HG03060 (cell line): ENCODE measurements around the gene SPDYE2.
"Not testable (repeated sequence)": the region's sequence is repeated elsewhere in the genome, so short reads cannot be mapped to it uniquely, and the experiment has no call there.

ENCODE experiments used
- ATAC-seq: cut with Tn5 transposase; IDR thresholded peaks from one replicate; pipeline ENCODE4 v1.9.1; 2021; ENCODE audit warnings: low read depth, moderate number of reproducible peaks; ENCODE audit not compliant: unreplicated experiment

The SPDYE2 gene, protein sequence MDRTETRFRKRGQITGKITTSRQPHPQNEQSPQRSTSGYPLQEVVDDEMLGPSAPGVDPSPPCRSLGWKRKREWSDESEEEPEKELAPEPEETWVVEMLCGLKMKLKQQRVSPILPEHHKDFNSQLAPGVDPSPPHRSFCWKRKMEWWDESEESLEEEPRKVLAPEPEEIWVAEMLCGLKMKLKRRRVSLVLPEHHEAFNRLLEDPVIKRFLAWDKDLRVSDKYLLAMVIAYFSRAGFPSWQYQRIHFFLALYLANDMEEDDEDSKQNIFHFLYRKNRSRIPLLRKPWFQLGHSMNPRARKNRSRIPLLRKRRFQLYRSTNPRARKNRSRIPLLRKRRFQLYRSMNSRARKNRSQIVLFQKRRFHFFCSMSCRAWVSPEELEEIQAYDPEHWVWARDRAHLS

DNA sequence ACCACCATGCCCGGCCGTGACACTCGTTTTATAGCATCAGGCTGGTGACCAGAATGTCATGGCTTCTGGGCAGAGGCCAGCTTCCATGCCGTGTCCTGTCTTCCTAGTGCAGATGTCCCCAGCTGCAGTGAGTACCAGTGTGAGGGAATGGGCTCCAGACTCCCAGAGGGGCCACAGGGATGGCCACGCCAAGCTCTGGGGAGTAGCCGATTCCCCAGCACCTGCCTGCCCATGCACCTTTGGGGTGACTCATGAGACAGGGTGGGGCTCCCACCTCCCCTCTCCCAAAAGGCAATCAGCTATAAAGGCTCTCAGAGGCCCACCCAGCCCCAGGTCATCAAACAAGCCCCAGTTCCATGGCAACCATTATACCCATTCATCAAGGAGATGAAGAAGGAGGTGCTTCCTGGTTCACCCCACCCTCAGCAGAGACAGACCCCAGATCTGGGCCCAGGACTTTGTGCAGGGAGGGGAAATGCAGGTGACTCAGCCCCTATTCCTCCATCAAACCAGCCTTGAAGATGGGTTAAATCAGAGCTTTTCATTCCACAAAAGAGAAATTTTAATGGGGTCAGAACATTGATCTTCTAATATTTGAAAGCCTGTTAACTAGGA is at the start of gene SPDYE2:
Gene SPDYE2 (plus strand): TSS at position 419 of the 615 bp plus-strand sequence. CDS start 2,030 bp downstream, outside the sequence.
- not testable (repeated sequence) for ATAC-seq

DNA sequence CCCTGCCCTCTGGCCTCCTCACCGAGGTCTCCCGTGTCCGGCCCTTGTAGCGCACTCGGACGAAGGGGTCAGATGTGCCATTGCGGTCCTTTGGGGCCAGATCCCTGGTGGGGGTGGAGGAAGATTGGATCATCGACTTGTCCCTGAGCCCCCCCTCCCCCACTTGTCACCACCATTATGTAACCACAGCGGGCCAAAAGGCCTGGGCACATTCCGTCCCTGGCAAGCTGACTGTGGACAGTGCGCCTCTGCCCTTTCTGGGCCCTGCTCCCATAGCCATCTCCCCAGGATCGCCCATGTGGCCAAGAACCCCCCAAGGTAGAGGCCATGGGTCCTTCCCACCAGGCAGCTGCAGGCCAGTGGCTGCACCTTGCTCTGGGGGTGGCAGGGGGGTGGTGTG is 47.9 kb upstream of the SPDYE2 start:
- not testable (repeated sequence) for ATAC-seq

DNA sequence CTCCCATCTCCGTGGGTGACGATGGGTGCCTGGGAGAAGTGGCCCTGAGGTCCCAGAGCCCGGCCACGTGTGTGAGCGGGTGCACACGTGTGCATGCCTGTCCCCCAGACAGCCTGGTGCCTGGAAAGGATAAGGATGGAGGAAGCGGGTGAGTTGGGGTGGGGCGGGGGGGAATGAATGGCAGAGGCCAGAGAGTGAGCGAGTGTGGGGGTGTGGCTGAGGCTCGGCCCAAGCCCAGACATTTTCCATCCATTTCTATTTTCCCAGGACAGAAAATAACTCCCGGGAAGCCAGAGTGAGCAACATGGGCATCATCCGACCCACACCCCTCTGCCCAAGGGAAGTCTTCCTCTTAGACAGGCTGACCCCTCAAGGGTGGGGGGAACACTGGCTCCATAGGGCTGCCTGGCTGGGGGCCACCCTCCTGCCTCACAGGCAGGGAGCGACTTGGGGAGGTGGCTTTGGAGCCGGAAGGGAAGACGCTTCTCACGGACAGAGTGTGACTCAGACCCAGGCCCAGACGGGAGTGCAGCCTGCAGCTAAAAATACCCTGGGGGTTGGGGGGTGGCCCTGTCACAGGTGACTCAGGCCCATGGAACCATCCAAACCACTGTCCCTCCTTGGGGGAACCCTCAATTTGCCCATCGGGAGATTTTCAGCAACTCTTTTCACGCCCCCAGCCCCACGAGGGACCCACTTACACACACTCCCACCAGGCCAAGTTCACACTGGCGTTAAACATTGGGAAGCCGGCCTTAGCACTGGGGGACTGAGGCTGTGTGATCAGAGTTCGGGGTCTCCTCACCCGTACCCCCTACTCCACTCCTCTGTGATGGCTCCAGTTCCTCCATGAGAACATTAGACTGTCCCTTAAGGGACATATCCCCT is 45.5 kb upstream of the SPDYE2 start:
- not testable (repeated sequence) for ATAC-seq

DNA sequence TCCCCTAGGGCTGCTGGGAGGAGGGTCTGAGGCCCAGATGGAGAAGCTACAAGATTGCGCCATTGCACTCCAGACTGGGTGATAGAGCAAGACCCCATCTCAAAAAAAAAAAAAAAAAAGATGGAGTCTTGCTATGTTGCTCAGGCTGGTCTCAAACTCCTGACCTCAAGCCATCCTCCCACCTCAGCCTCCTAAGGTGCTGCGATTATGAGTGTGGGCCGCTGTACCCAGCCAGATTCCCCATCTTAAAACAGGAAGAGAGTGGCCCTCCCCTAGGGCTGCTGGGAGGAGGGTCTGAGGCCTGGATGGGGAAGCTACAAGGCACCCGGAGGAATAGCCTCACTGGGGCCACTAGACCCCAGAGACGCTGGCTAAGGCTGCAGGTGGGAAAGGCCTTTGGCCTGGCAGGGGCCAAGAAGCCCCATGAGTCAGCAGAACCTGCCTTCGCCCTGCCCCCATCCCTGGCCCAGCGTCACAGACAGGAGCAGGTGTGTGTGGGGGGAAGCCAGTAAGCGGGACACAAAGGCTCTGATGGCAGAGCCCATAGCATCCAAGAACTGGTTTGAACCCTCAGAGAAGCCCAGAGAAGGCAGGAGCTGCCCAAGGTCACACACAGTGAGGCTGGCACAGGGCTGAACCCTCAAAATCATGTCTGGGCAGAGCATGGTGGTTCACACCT is 43.5 kb upstream of the SPDYE2 start:
- not testable (repeated sequence) for ATAC-seq

DNA sequence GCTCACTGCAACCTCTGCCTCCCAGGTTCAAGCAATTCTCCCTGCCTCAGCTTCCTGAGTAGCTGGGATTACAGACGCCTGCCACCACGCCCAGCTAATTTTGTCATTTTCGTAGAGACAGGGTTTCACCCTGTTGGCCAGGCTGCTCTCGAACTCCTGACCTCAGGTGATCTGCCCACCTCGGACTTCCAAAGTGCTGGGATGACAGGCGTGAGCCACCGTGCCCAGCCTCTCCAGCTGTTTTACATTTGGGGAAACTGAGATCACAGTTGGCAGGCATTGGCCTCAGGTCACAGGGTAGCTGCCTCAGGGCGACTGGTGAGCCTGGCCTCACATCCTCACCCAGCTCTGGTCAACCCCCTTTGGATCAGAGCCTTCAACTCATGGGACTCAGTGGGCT is 40.5 kb upstream of the SPDYE2 start:
- not testable (repeated sequence) for ATAC-seq

DNA sequence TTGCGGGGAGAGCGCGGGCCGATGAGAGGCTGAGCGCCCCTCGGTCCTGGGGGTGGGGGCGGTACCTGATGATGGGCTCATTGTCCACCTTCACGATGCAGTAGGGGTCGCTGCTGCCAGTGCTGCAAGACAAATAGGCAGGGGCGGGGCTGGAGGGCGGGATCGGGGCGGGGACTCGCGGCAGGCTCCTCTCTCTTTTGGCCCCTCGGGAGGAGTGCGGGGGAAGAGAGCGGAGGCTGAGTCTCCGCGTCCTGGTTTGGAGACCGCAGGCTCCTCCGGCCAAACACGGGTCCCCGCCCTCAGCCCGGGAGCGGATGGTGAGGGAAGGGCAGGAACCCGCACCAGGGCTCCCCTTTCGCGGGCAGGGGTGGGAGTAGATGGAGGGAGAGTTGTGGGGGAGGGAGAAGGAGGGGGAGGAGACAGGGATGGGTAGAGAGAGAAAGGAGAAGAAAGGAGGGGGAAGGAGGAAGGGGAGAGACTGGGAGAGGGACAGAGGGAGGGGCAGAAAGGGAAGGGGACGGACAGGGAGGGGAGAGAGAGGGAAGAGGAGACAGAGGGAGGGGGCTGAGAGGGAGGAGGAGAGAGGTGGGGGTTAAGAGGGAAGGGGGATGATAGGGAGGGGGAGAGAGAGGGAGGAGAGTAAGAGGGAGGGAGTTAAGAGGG is 39.0 kb upstream of the SPDYE2 start:
- not testable (repeated sequence) for ATAC-seq

DNA sequence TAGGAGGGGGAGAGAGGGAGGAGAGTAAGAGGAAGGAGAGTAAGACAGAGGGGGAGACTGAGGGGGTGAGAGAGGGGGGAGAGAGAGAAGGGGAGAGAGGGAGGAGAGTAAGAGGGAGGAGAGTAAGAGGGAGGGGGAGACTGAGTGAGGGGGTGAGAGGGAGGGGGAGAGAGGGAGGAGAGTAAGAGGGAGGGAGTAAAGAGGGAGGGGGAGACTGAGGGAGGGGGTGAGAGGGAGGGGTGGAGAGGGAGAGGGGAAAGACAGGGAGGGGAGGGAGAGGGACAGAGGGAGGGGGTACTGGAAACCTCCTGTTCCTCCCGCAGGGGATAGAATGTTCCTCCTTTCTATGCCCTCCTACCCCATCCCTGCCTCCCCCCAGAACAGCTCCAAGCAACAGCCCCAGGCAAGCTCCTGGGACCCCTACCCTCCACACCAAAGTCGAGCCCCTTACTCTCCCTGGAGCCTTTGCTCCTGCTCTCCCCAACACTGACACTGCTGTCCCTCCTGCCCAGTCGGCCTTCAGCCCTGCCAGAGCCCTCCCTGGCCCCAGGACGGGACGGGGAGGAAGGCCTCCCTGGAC is 38.3 kb upstream of the SPDYE2 start:
- ATAC-seq = not testable (repeated sequence)

DNA sequence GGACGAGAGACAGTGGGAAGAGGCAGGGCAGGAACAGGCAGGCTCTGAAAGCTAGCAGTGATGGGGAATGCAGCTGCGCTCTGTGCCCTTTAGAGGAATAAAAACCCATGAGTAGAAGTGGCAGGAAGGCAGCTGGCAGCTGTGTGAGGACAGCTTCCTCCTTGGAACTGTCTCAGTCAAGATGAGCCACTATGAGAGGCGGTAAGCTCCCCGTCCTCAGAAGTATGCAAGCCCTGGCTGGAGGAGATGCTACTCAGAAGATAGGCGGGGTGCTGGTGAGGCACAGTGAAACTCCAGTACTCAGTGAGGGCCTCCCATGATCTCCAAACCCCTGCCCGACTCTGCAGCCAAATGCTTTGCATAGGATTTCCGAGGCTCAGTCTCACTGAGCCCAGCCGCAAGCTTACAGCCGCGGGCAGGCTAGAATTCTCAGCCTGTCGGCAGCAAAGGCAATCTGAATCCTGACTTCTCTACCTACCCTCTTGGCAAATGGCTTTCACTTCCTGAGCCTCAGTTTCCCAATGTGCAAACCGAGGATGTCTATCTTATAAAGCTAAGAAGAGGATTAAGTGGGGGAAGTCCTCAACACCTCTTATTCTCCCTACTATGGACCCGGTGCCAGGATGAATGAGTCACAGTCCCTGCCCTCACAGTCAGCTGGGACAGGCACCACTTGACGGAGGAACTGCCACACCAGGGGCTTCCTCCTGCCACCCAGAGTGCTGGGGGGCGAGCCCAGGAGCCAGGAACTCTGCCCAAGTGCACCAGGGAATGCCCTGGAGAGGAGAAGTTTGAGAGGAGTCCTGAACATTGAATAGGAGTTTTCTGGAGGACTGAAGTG is 35.9 kb upstream of the SPDYE2 start:
- peak; percentile 49 for ATAC-seq

DNA sequence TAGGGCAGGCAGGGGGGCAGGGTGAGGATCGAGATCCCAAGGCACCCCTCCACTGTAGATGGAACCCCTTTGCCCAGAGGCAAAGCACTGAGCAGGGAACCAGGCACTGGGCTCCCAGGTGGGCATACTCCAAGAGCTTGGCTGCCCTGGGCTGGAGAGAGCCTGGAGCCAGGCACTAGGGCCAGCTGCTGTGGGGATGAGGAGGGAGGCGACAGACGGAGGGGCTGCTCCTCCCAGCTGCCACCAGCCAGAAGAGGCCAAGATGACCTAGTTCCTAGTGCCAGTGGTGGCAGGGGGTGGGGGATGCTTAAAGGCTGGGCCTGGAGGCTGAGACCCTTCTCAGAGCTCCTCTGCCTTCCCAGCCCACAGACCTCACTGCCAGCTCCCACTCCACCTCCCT is 35.1 kb upstream of the SPDYE2 start:
- ATAC-seq = not testable (repeated sequence)

DNA sequence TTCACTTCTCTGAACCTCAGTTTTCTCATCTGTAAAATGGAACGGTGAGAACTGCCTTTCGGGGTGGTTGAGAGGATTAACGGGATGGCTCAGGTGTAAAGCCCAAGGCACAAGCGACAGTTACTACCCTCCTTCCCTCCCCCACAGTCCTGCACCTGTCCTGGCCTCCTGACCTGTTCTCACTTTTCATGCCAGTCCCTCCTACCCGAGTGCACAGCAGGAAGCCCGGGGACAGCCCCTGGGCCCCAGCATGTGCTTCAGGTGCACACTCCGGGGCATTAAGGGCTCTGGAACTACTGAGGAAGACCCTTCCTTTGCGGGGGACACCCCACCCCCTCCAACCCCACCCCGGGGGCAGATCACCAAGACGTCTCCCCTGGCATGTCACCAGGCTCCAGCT is 34.1 kb upstream of the SPDYE2 start:
- ATAC-seq = not testable (repeated sequence)

DNA sequence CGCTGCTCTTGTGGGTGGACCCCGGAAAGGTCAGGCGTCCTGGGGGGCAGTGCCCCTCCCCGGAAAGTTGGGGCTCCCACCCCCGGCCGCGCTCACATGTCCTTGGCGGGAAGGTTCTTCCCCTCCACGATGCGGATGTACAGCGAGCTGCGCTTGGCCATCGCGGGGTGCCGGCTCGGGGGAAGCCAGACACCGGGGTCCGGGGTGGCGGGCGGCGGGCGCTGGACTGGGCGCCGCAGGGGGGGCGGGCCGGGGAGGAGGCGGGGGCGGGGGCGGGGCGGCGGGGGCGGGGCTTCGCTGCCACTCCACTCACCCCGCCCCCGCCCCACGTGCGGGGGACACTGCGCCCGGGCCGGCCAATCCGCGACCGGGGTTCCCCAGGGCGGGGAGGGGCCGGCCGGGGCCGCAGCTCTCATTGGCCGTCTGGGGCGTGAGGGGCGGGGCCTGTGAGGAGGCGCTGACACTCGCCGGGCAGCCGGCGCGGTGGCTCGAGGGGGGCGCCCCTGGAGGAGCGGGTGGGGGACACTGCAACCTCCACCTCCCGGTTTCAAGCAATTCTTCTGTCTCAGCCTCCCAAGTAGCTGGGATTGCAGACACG is 33.4 kb upstream of the SPDYE2 start, which contains the start of gene RASA4B:
Gene RASA4B (minus strand): TSS at position 228 of the 598 bp plus-strand sequence. CDS start 67 bp downstream, at position 161.
- not testable (repeated sequence) for ATAC-seq

DNA sequence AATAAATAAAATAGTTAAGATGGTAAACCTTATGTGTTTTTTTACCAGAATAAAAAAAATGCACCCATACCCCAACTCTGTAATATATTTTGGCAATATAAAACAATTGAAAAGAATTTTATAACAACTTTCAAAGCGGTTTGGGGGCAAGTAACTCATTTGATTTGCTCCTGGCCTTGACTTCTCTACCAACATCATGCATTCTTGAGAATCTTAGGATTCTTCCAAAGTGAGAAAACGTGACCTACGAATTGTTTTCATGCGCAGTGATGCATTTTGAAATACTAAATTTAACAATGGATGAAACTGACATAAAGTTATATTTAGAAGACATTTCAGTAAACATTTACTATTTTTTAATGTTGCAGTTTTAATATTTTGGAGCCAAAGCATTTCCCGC is 30.2 kb upstream of the SPDYE2 start:
- ATAC-seq = not testable (repeated sequence)

DNA sequence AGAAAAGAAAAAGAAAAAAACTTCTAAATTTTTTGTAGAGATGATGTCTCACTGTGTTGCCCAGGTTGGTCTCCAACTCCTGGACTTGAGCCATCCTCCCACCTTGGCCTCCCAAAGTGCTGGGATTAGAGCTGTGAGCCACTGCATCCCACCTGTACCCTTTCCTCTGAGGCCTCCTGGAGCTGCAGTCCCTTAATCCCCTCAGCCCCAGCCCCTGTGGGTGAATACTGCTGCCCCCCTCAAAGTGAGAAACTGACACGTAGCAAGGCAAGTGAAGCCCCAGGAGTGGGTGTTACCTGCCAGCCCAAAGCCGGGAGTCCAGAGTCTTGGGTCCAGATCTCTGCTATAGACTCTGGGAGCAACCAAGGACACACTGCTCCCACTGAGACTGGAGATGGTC is 26.2 kb upstream of the SPDYE2 start:
- ATAC-seq = not testable (repeated sequence)

DNA sequence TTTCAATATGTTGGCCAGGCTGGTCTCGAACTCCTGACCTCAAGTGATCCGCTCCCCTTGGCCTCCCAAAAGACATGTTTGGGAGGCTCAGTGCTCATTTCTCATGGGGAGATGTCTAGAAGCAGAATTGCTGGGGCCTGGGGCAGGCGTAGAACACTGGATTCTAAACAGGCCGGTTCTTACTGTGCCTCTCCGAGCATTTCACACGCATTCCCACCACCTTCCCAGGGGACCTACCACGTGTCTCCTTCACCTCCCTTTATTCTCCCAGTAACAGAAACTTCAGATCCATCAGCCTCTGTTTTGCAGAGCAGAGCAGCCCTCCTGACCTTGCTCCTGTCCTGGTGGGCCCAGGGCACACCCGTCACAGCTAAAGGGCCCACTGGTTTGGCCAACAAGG is 23.8 kb upstream of the SPDYE2 start:
- not testable (repeated sequence) for ATAC-seq

DNA sequence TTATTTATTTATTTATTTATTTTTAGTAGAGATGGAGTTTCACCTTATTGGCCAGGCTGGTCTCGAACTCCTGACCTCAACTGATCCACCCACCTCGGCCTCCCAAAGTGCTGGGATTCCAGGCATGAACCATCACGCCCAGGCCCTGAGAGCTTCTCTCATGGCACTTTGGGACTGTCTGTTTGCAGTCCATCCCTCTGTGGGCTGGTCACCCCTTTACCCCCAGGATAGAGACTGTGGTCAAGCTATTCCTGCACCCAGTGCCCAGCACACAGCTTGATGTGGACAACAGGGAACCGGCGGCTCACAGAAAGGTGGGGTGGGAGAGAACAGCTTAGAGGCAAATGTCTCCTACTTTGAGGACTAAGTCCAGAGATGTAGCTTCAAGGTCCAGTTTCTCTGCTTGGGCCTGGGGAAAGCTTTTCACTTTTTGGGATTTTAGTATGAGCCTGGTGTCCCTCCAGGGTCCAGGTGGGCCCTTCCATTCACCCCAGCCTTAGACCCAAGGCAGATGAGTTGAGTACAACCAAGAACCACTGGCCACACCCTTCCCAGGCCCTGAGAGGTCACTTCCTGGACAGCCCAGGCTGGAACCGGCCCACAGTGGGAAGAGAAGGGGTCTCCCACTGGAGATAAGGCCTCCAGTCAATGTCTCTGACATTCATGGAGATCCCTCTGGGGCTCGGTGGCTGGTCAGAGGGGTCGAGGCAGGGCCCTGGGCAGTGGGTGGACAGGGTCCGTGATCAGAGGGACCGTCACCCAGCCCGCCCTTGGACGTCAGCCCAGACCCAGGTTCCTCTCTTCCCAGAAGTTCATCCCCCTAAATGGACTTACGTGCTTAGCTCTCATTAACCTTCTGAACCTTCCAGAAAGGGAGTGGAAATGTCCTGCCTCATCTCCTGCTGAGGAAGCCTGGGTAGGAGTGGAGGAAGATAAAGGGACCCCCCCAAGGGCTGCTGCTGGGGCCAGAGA is 22.9 kb upstream of the SPDYE2 start:
- ATAC-seq = not testable (repeated sequence)

DNA sequence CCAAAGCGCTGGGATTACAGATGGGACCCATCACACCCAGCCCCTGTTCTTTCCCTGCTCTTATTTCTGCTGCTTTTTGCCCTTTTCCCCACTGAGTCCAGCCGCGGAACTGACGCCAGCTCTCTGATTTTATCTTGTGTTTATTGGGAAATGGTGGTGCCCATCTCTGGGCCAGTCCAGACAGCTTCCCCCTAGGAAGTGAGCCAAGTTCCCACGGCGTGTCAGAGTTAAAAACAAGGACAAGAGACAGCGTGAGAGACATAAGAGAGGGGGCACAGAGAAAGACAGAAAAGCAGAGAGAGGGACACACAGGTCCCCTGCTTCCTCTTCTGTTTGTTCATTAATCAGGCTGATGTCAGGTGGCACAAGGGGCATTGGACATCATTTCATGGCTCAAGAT is 19.4 kb upstream of the SPDYE2 start:
- ATAC-seq = not testable (repeated sequence)

DNA sequence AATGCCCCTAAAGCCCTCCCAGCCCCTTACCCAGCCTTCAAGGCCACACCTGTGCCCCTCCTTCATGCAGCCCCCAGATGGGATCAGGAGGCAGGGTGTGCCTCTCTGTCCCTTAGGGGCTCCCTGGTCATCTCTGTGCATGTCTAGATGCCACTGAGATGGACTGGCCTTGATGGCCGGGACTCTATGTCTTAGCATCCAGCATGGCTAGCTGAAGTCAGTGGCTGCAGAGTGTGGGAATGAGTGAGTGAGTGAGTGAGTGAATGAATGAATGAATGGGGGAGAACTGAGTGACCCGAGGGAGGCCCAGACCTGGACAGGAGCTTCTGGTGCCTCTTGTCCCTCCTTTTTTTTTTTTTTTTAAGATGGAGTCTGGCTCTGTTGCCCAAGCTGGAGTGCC is 18.9 kb upstream of the SPDYE2 start:
- not testable (repeated sequence) for ATAC-seq
